ENCODE measurements around the gene GRM1. TPM values are rescaled to one million over a fixed set of nuclear protein-coding genes. Genes with fewer than 3 reads are reported as not detected.

Gene GRM1
- total RNA-seq, 2 experiments from 2014 or later = not detected

- H3K4me3 Mint-ChIP-seq = no peak overlapping the region
- no peaks in the 10 kb centered on the region for H3K27me3 ChIP-seq (ENCODE audit: control insufficient read depth in 1 of 2, insufficient read depth in 2 of 2, low read length in 2 of 2)
- no peaks in the 10 kb centered on the region for H3K9me3 Mint-ChIP-seq
- intact Hi-C loops (cut with DNase I, micrococcal nuclease) = no loop called here
- no peak overlapping the region for H3K27ac Mint-ChIP-seq
- no peaks in the 10 kb centered on the region for H3K4me1 Mint-ChIP-seq (ENCODE audit: low read depth)
- TF ChIP-seq CTCF (IDR thresholded peaks at IDR 0.05) = no peak
- no peaks in the 10 kb centered on the region for H3K9me3 ChIP-seq (ENCODE audit: control insufficient read depth in 1 of 2, insufficient read depth in 1 of 2, low read length in 2 of 2)
- ATAC-seq (ENCODE audit: poor library complexity) (no peak), DNase-seq (no peak)
- H3K27ac ChIP-seq (ENCODE audit: low read depth in 1 of 2, low read length in 2 of 2) = no peak overlapping the region
- no peaks in the 10 kb centered on the region for H3K36me3 Mint-ChIP-seq (ENCODE audit: low read depth)
- no peaks in the 10 kb centered on the region for H3K4me1 ChIP-seq (ENCODE audit: insufficient read depth, low read length)
- H3K4me3 ChIP-seq (ENCODE audit: low read length) = no peak overlapping the region
- H3K27me3 Mint-ChIP-seq = no peaks in the 10 kb centered on the region
- no peaks in the 10 kb centered on the region for H3K36me3 ChIP-seq (ENCODE audit: insufficient read depth, low read length)
- ChIA-PET POLR2A (no interaction called here), CTCF (no interaction called here)
These were observed 125.3 kb downstream of the GRM1 start for GRCh38 chr6:146154197-146154596.

- ATAC-seq (ENCODE audit: poor library complexity) = no peak
These were observed 132.8 kb downstream of the GRM1 start for GRCh38 chr6:146161664-146162063.

GRCh38 chr6:146169872-146170271 is 141.0 kb downstream of the GRM1 start:
- H3K4me1 ChIP-seq (ENCODE audit: insufficient read depth, low read length) = no peaks in the 10 kb centered on the region
- POLR2A ChIA-PET = no interaction called here

More at GRCh38 chr6:146161664-146162063, 132.8 kb downstream of the GRM1 start:
- H3K36me3 ChIP-seq (ENCODE audit: insufficient read depth, low read length) = no peaks in the 10 kb centered on the region
- H3K9me3 ChIP-seq (ENCODE audit: control insufficient read depth in 1 of 2, insufficient read depth in 1 of 2, low read length in 2 of 2) = no peaks in the 10 kb centered on the region
- H3K4me3 ChIP-seq (ENCODE audit: low read length) = no peak overlapping the region
- H3K4me3 Mint-ChIP-seq = no peak overlapping the region
- H3K36me3 Mint-ChIP-seq (ENCODE audit: low read depth) = no peaks in the 10 kb centered on the region
- intact Hi-C loops (cut with DNase I, micrococcal nuclease) = no loop called here
- no peaks in the 10 kb centered on the region for H3K9me3 Mint-ChIP-seq
- H3K27ac ChIP-seq (ENCODE audit: low read depth in 1 of 2, low read length in 2 of 2) = no peak overlapping the region
- DNase-seq = no peak
- CTCF ChIA-PET = interaction anchor here (0.6 kb wide), 1 partner anchor 886 kb away, joined by 3 read pairs; no protein-coding TSS in a partner anchor
- H3K27ac Mint-ChIP-seq = no peak overlapping the region
- TF ChIP-seq CTCF (IDR thresholded peaks at IDR 0.05) = no peak
- H3K27me3 Mint-ChIP-seq = no peaks in the 10 kb centered on the region
- POLR2A ChIA-PET = no interaction called here
- H3K27me3 ChIP-seq (ENCODE audit: control insufficient read depth in 1 of 2, insufficient read depth in 2 of 2, low read length in 2 of 2) = no peaks in the 10 kb centered on the region
- no peaks in the 10 kb centered on the region for H3K4me1 Mint-ChIP-seq (ENCODE audit: low read depth)
- no peaks in the 10 kb centered on the region for H3K4me1 ChIP-seq (ENCODE audit: insufficient read depth, low read length)

More at GRCh38 chr6:146169872-146170271, 141.0 kb downstream of the GRM1 start:
- CTCF ChIA-PET = no interaction called here
- peaks cover 0 to 9% of the 10 kb centered on the region in 2 experiments for H3K9me3 ChIP-seq (ENCODE audit: control insufficient read depth in 1 of 2, insufficient read depth in 1 of 2, low read length in 2 of 2)
- H3K4me3 ChIP-seq (ENCODE audit: low read length) = no peak overlapping the region
- no peaks in the 10 kb centered on the region for H3K4me1 Mint-ChIP-seq (ENCODE audit: low read depth)
- H3K27me3 ChIP-seq (ENCODE audit: control insufficient read depth in 1 of 2, insufficient read depth in 2 of 2, low read length in 2 of 2) = no peaks in the 10 kb centered on the region
- no peaks in the 10 kb centered on the region for H3K36me3 Mint-ChIP-seq (ENCODE audit: low read depth)
- no peak overlapping the region for H3K27ac ChIP-seq (ENCODE audit: low read depth in 1 of 2, low read length in 2 of 2)
- no peak overlapping the region for H3K27ac Mint-ChIP-seq
- ATAC-seq (ENCODE audit: poor library complexity) (no peak), DNase-seq (no peak)
- intact Hi-C loops (cut with DNase I, micrococcal nuclease) = no loop called here
- H3K27me3 Mint-ChIP-seq = peaks cover 5% of the 10 kb centered on the region
- no peak overlapping the region for H3K4me3 Mint-ChIP-seq
- peaks cover 2% of the 10 kb centered on the region for H3K9me3 Mint-ChIP-seq
- H3K36me3 ChIP-seq (ENCODE audit: insufficient read depth, low read length) = no peaks in the 10 kb centered on the region
- TF ChIP-seq CTCF (IDR thresholded peaks at IDR 0.05) = no peak

Data from CD4-positive, alpha-beta T cell (primary cell).